Ishikawa (cell line): ENCODE measurements around the gene DNMT3A.

Source experiments
- CEBPB ChIP-seq: IDR thresholded peaks from 2 replicates; pipeline ENCODE4 v1.6.1; 2012
- CREB1 ChIP-seq: IDR thresholded peaks from 2 replicates; pipeline ENCODE4 v1.6.1; 2012; ENCODE audit warnings: low read depth
- EGR1 ChIP-seq: IDR thresholded peaks from 2 replicates; pipeline ENCODE4 v1.6.1; 2012
- EP300 ChIP-seq: IDR thresholded peaks from 2 replicates; pipeline ENCODE4 v1.6.1; 2012; ENCODE audit warnings: borderline replicate concordance
- FOXM1 ChIP-seq: IDR thresholded peaks from 2 replicates; pipeline ENCODE4 v1.6.1; 2012; ENCODE audit warnings: low read depth, borderline replicate concordance
- NFIC ChIP-seq: IDR thresholded peaks from 2 replicates; pipeline ENCODE4 v1.6.1; 2012
- RAD21 ChIP-seq: IDR thresholded peaks from 2 replicates; pipeline ENCODE4 v1.6.1; 2012; ENCODE audit warnings: low read depth
- TAF1 ChIP-seq: IDR thresholded peaks from 2 replicates; pipeline ENCODE4 v1.6.1; 2012; ENCODE audit warnings: low read depth, mild to moderate bottlenecking
- TCF12 ChIP-seq: IDR thresholded peaks from 2 replicates; pipeline ENCODE4 v1.6.1; 2012; ENCODE audit warnings: low read depth
- TEAD4 ChIP-seq: IDR thresholded peaks from 2 replicates; pipeline ENCODE4 v1.6.1; 2012
- YY1 ChIP-seq: IDR thresholded peaks from 2 replicates; pipeline ENCODE4 v1.6.1; 2012; ENCODE audit warnings: low read depth
- ZBTB7A ChIP-seq: IDR thresholded peaks from 2 replicates; pipeline ENCODE4 v1.6.1; 2012; ENCODE audit warnings: low read depth
- TF ChIP-seq, protein P1 (sequence below): IDR thresholded peaks from 2 replicates; pipeline ENCODE4 v1.6.1; 2012
- TF ChIP-seq, protein P2 (sequence below): IDR thresholded peaks from 2 replicates; pipeline ENCODE4 v1.6.1; 2012; ENCODE audit warnings: low read depth, mild to moderate bottlenecking
- TF ChIP-seq, protein P3 (sequence below): IDR thresholded peaks from 2 replicates; pipeline ENCODE4 v1.6.1; 2012

The DNMT3A gene

DNA sequence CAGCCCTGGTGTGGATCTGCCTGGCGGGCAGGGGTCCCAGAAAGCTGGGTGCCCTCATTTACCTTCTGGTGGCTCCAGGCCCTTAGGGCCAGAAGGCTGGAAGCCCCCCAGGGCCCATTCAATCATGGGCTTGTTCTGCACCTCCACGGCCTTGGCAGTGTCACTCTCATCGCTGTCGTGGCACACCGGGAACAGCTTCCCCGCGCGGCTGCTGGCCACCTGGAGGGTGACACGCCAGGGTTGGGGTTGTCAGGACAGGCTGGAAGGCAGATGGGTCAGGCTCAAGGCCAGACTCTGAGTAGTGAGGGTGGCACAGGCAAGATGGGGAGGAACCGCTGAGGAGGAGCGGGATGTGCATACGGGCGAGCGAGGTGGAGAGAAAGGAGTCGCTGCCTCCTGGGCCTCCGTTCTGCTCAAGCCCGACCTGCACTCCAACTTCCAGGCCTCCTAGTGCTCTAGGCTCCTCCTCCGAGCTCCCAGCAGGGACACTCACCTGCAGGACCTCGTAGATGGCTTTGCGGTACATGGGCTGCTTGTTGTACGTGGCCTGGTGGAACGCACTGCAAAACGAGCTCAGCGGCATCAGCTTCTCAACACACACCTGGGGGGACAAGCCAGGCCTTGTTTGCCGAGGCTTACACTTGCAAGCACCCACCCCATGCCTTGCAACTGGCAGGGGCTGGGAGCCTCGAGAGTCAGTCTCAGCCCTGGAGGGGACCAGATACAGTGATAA lies 95.0 kb downstream of the DNMT3A start:
- TF ChIP-seq TCF12, result no peak

DNA sequence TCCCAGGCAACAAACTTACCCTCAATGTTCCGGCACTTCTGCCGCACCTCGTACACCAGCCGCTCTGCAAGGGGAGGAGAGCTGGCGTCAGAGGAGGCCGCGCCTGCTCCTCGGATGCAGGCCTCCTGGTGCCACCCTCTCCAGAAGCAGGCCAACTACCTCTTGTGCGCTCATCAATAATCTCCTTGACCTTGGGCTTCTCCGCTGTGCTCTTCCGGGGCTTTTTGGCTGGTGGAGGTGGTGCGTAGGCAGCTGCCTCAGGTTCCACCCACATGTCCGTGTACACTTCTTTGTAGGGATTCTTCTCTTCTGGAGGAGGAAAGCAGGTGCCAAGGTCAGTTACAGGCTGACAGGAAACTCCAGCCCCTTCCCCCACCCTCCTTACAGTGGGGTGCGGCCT lies 95.7 kb downstream of the DNMT3A start:
- TF ChIP-seq EP300 (no peak), FOXM1 (no peak), EGR1 (no peak), TCF12 (no peak), ZBTB7A (no peak), RAD21 (no peak), YY1 (no peak), TEAD4 (no peak), CEBPB (no peak), NFIC (no peak), TAF1 (no peak), CREB1 (no peak)
- TF ChIP-seq, protein P1, sequence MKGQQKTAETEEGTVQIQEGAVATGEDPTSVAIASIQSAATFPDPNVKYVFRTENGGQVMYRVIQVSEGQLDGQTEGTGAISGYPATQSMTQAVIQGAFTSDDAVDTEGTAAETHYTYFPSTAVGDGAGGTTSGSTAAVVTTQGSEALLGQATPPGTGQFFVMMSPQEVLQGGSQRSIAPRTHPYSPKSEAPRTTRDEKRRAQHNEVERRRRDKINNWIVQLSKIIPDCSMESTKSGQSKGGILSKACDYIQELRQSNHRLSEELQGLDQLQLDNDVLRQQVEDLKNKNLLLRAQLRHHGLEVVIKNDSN, result no peak
- TF ChIP-seq, protein P2, sequence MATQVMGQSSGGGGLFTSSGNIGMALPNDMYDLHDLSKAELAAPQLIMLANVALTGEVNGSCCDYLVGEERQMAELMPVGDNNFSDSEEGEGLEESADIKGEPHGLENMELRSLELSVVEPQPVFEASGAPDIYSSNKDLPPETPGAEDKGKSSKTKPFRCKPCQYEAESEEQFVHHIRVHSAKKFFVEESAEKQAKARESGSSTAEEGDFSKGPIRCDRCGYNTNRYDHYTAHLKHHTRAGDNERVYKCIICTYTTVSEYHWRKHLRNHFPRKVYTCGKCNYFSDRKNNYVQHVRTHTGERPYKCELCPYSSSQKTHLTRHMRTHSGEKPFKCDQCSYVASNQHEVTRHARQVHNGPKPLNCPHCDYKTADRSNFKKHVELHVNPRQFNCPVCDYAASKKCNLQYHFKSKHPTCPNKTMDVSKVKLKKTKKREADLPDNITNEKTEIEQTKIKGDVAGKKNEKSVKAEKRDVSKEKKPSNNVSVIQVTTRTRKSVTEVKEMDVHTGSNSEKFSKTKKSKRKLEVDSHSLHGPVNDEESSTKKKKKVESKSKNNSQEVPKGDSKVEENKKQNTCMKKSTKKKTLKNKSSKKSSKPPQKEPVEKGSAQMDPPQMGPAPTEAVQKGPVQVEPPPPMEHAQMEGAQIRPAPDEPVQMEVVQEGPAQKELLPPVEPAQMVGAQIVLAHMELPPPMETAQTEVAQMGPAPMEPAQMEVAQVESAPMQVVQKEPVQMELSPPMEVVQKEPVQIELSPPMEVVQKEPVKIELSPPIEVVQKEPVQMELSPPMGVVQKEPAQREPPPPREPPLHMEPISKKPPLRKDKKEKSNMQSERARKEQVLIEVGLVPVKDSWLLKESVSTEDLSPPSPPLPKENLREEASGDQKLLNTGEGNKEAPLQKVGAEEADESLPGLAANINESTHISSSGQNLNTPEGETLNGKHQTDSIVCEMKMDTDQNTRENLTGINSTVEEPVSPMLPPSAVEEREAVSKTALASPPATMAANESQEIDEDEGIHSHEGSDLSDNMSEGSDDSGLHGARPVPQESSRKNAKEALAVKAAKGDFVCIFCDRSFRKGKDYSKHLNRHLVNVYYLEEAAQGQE, result no peak
- TF ChIP-seq, protein P3, sequence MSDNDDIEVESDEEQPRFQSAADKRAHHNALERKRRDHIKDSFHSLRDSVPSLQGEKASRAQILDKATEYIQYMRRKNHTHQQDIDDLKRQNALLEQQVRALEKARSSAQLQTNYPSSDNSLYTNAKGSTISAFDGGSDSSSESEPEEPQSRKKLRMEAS, result no peak

DNA sequence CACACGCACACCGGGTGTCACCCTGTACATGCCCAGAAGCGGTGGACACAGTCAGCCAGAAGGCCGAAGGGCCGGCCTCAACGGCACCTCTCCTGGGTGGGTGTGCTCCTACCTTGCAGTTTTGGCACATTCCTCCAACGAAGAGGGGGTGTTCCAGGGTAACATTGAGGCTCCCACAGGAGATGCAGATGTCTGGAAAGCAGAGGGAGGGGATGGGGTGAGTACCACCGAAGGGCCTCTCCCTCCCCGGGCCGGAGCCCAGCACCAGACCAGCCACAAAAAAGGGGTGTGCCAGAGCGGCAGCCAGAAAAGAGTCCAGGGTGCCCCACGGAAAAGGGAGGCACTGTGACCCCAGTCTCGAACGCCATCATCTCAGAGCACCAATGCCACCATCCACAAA lies 96.6 kb downstream of the DNMT3A start:
- TF ChIP-seq YY1, result no peak
- TF ChIP-seq CREB1, result no peak
- TF ChIP-seq TAF1, result no peak
- no peak for TF ChIP-seq RAD21
- TF ChIP-seq ZBTB7A, result no peak
- TF ChIP-seq CEBPB, result no peak
- TF ChIP-seq, protein P1, result no peak
- TF ChIP-seq NFIC, result no peak
- no peak for TF ChIP-seq TEAD4
- TF ChIP-seq EP300, result no peak
- TF ChIP-seq, protein P2, result no peak
- TF ChIP-seq EGR1, result no peak
- TF ChIP-seq, protein P3, result no peak

- no peak for TF ChIP-seq NFIC
- TF ChIP-seq CREB1, result no peak
- no peak for TF ChIP-seq TEAD4
- TF ChIP-seq RAD21, result no peak
- TF ChIP-seq ZBTB7A, result no peak
- TF ChIP-seq YY1, result no peak
- TF ChIP-seq EP300, result no peak
- no peak for TF ChIP-seq TCF12
- TF ChIP-seq, protein P1, result no peak
These were observed 97.7 kb downstream of the DNMT3A start for GRCh38 chr2:25243995-25244394.

- TF ChIP-seq RAD21, result no peak
- TF ChIP-seq, protein P3, result no peak
- TF ChIP-seq EP300, result no peak
These were observed 100.3 kb downstream of the DNMT3A start for GRCh38 chr2:25241452-25241851.

GRCh38 chr2:25240636-25241035 lies 101.1 kb downstream of the DNMT3A start:
- TF ChIP-seq TEAD4 (no peak), ZBTB7A (no peak), CEBPB (no peak), RAD21 (no peak), FOXM1 (no peak), TAF1 (no peak), TCF12 (no peak), EGR1 (no peak), YY1 (no peak), CREB1 (no peak), NFIC (no peak), EP300 (no peak)
- TF ChIP-seq, protein P2, result no peak
- TF ChIP-seq, protein P3, result no peak
- TF ChIP-seq, protein P1, result no peak
